HG02678 (cell line): ENCODE measurements around the gene CHN2.

Source experiments
- ATAC-seq: cut with Tn5 transposase; IDR thresholded peaks from one replicate; pipeline ENCODE4 v1.9.1; 2021; ENCODE audit warnings: mild to moderate bottlenecking, moderate library complexity; ENCODE audit not compliant: unreplicated experiment

Gene CHN2

GRCh38 chr7:29384277-29384676 lies 189.7 kb downstream of the CHN2 start:
- ATAC-seq: no peak

- no peak for ATAC-seq
Measured at GRCh38 chr7:29385214-29385814, 190.7 kb downstream of the CHN2 start.

GRCh38 chr7:29386196-29386765 lies 191.7 kb downstream of the CHN2 start:
- ATAC-seq: no peak

- no peak for ATAC-seq
Measured at GRCh38 chr7:29391262-29391661, 196.7 kb downstream of the CHN2 start.

GRCh38 chr7:29394321-29394720 lies 199.7 kb downstream of the CHN2 start:
- ATAC-seq: no peak

DNA sequence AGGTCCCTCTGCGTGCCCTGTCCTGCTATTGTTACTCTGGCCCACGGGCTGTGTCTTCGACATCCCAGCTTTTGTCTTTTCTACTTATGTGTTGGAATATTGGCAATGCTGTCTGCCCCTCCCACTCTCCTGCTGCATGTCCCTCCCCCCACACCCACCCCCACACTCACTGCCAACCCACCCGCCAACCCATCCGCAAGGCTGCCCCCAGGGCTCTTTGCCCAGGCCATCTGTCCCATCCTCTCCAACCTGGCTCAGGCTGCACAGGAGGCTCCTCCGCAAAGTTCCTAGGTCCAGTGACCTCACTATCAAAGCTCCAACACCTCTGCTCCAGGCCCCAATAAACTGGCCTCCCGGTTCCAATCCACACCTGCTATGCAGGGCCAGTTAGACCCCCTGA lies 202.0 kb downstream of the CHN2 start:
- ATAC-seq: no peak

DNA sequence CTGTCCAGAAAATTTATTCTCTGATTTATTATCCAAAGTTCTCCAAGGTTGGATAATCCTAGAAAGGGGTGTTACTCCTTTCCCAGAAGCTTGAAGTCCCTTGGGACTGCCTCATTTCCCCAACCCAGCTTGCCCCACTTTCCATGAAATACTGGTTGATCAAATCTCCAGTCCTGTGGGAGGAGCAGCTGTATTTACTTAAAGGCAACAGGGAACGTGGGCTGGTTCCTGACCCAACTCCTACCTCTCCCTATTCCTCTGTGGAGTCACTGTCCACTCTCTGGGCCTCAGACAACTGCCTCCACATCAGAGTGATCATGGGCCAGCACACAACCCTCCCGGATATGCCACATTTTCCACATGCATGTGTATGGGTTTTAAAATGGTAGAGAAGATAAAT lies 202.8 kb downstream of the CHN2 start:
- ATAC-seq: no peak

DNA sequence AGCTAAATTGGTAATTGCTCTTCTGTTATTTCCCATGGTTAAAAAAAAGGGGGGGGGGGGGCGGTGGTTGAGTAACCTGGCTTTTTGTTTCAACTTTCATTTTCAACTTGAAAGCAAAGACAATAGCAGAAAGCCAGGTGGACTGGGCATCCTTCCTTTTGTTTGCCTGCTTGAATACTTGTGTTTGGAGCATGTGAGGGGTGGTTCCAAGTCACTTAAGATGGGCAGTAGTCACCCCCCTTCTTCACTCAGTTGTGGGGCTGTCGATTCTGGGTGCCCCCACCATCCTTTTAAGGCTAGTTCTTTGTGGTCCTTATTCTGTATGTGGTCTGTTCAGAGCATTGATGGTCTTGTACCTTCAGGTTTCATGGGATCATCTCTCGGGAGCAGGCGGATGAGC lies 203.4 kb downstream of the CHN2 start:
- ATAC-seq: no peak

DNA sequence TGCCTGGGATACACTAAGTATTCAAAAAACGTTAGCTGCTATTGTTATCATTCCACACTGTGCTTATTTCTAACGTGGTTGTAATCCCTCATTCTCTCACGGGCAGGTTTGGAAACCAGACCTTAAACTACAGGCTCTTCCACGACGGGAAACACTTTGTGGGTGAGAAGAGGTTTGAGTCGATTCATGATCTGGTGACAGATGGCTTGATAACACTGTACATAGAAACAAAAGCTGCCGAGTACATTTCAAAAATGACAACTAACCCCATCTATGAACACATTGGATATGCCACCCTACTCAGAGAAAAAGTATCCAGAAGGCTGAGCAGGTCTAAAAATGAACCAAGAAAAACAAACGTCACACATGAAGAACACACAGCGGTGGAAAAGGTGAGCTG lies 205.9 kb downstream of the CHN2 start:
- no peak for ATAC-seq

GRCh38 chr7:29401769-29402168 lies 207.2 kb downstream of the CHN2 start:
- no peak for ATAC-seq

DNA sequence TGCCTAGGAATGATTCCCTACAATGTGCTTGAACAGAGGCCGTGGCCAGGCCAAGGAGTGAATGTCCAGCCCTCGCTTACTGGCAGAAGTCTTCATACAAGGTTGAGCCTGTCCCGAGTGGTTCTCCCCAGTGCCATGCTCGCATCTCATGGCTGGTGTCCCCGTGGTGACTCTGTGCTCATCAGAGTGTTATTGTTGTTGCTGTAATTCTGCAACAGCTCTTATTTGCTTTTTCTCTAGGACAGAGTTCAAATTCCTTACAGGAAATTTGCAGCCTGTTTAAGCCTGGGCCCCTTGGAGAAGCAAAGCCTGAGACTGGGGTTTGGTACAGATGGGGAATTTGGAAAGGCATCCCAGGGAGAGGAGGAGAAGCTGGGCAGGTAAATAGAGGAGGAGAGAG lies 211.3 kb downstream of the CHN2 start:
- no peak for ATAC-seq

GRCh38 chr7:29406366-29406765 lies 211.8 kb downstream of the CHN2 start:
- no peak for ATAC-seq

DNA sequence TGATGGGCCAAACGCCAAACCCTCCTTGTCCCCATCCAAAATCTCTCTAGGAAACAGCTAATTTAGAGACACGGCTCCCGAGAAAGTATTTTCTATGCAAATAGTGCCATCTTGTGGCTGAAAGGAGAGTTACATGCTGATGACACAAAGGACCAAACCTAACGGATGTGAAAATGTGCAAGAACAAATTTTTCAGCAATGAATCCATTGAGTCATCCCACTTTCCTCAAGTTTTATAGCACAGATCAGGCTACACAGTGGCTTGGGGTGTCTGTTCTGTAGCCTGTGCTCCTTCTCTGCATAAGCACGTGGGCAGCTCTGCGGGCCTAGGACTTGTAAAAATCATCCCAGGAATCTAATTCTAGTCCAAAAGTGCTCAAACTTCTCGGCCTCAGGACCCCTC lies 214.3 kb downstream of the CHN2 start:
- no peak for ATAC-seq

- no peak for ATAC-seq
Measured at GRCh38 chr7:29410996-29411395, 216.4 kb downstream of the CHN2 start.

- no peak for ATAC-seq
Measured at GRCh38 chr7:29412912-29413311, 218.3 kb downstream of the CHN2 start.

DNA sequence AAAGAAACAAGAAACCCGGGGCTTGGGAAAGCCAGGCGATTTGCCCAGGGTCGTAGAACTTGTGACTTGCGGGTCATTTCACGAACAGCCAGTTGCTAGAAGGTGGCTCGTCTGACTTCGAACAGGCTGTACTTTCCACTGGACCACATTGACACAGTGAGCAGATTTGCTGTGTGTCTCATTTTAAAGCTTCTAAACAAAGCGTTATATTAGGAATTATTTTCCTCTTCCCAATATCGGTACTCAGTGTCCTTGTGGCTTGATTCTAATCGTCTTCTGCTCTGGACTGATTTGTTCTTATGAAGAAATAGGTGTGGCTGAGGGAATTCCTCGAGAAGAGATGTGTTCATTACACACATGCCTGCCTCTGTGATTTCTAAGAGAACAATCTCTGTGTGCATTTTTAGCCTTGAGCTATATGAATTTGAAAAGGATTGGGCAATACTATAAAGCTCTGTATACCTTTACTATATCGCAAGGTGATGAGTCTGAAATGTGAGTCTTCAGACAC lies 219.1 kb downstream of the CHN2 start:
- no peak for ATAC-seq

DNA sequence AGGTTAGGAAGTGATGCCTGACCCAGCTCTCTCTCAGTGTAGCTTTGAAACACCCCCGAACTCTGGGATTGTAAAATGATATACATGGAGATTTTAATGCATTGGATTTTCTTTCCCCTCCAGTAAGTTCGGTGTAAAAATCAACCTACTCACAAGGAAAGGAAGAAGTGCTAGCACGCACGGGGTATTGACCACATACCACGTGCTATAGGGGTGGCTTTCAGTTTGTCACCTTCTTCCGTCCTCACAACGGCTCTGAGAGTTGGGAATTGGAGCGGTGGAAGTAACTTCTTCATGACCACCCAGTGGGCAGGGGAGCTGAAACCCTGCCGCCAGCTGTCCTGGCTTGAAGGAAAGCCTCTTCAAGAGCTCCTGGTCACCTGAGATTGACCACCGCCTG lies 219.6 kb downstream of the CHN2 start:
- no peak for ATAC-seq

DNA sequence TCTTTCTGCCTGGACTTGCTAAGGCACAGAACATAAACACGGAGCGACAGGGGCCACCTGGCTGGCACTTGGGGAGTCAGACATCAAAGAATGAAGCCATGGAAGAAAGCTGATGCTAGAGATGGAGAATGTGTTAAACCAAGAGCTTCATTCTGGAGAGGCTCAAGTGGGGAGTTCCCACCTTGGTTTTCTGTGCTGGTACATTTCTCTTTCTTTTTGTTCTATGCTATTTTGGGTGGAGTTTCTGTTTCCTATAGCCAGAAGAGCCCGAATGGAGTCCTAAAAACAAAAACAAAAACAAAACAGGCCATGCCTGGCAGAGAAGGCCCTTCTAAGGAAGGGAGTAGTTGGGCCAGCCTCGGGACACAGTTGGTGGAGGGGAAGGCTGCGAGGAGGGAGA lies 220.6 kb downstream of the CHN2 start:
- ATAC-seq: no peak

GRCh38 chr7:29416276-29416937 lies 221.8 kb downstream of the CHN2 start:
- ATAC-seq: no peak

DNA sequence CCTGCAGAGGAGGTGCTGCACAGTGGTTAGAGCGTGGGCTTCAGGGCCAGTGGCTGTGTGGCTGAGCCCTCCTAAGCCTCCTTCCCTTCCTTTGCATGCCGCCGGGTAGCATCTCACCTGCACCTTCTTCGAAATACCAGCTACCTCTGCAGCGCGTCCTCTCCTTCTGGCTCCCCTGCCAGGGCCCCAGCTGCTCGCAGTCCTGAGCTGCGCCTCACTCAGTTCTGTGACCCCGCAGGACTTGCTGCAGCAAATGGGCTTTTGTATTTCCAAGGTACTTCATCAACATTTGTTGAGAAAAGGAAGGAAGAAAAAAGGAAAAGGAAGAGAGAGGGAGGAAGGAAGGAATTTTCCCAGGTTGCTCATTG lies 222.3 kb downstream of the CHN2 start:
- ATAC-seq: no peak

DNA sequence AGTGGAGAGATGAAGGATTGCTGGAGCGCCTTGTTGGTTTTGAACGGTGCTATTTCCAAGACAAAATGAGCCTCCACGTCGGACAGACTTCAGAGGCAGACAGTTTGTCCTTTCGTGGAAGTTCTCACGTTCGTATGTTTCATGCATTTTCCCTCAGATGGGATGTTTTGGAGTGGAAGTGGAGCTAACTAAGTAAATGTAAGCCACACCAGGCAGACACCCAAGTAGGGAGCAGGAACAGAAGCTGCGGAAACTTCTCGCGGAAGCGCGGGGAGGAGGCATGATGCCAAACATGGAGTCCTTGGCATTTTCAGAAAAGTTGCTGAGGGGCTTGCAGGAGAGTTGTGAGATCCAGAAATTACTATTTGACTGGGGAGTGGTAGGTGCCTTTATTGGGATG lies 223.5 kb downstream of the CHN2 start:
- no peak for ATAC-seq

- no peak for ATAC-seq
Measured at GRCh38 chr7:29418651-29419050, 224.1 kb downstream of the CHN2 start.

DNA sequence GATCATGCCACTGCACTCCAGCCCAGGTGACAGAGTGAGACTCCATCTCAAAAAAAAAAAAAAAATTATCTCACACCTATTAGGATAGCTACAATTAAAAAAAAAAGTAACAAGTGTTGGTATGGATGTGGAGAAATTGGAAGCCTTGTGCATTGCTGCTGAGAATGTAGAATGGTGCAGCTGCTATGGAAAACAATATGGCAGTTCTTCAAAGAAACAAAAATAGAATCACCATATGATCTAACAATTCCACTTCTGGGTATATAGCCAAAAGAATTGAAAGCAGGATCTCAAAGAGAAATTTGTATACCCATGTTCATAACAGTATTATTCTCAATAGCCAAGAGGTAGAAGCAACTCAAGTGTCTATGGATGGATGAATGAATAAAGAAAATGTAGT lies 225.4 kb downstream of the CHN2 start:
- no peak for ATAC-seq
